Measurements from ENCODE around the gene THUMPD2. TPM values are rescaled to one million over a fixed set of nuclear protein-coding genes. Genes with fewer than 3 reads are reported as not detected.
"Not testable (repeated sequence)": the region's sequence is repeated elsewhere in the genome, so short reads cannot be mapped to it uniquely, and the experiment has no call there.

The THUMPD2 gene
- total RNA-seq (2014; rRNA removed; shearing (Covaris generic)): 5.9 and 8.0 TPM in 2 replicates

GRCh38 chr2:39778775-39779340 lies at the start of gene THUMPD2:
THUMPD2 (minus strand) TSS chr2:39779258; CDS start chr2:39779239, 19 bp downstream.
- peak; percentile 71 for DNase-seq (ENCODE audit: low spot score)

GRCh38 chr2:39821871-39822270 lies 42.8 kb upstream of the THUMPD2 start:
- no peak for DNase-seq (ENCODE audit: low spot score)

GRCh38 chr2:39816845-39817244 lies 37.8 kb upstream of the THUMPD2 start:
- DNase-seq (ENCODE audit: low spot score): no peak

- no peak for DNase-seq (ENCODE audit: low spot score)
These were observed 37.4 kb upstream of the THUMPD2 start for GRCh38 chr2:39816428-39816827.

- DNase-seq (ENCODE audit: low spot score): no peak
These were observed 27.0 kb upstream of the THUMPD2 start for GRCh38 chr2:39805936-39806608.

- DNase-seq (ENCODE audit: low spot score): no peak
These were observed 24.8 kb upstream of the THUMPD2 start for GRCh38 chr2:39803839-39804238.

GRCh38 chr2:39800752-39801151 lies 21.7 kb upstream of the THUMPD2 start:
- DNase-seq (ENCODE audit: low spot score): no peak

- DNase-seq (ENCODE audit: low spot score): no peak
These were observed 17.1 kb upstream of the THUMPD2 start for GRCh38 chr2:39796134-39796533.

- DNase-seq (ENCODE audit: low spot score): not testable (repeated sequence)
These were observed 11.3 kb upstream of the THUMPD2 start for GRCh38 chr2:39790216-39790818.

- no peak for DNase-seq (ENCODE audit: low spot score)
These were observed 8.9 kb upstream of the THUMPD2 start for GRCh38 chr2:39787950-39788349.

- no peak for DNase-seq (ENCODE audit: low spot score)
These were observed 7.9 kb upstream of the THUMPD2 start for GRCh38 chr2:39786761-39787522.

- DNase-seq (ENCODE audit: low spot score): no peak
These were observed 3.5 kb upstream of the THUMPD2 start for GRCh38 chr2:39782591-39782990.

GRCh38 chr2:39781697-39782096 lies 2.6 kb upstream of the THUMPD2 start:
- DNase-seq (ENCODE audit: low spot score): no peak

- no peak for DNase-seq (ENCODE audit: low spot score)
These were observed 2.0 kb upstream of the THUMPD2 start for GRCh38 chr2:39780825-39781600.

GRCh38 chr2:39779927-39780326 lies 869 bp upstream of the THUMPD2 start:
- no peak for DNase-seq (ENCODE audit: low spot score)

GRCh38 chr2:39779341-39779851 lies 338 bp upstream of the THUMPD2 start:
- no peak for DNase-seq (ENCODE audit: low spot score)

GRCh38 chr2:39778233-39778632 lies 825 bp downstream of the THUMPD2 start:
- no peak for DNase-seq (ENCODE audit: low spot score)

- DNase-seq (ENCODE audit: low spot score): no peak
These were observed 6.3 kb downstream of the THUMPD2 start for GRCh38 chr2:39772812-39773152.

- DNase-seq (ENCODE audit: low spot score): no peak
These were observed 6.8 kb downstream of the THUMPD2 start for GRCh38 chr2:39772086-39772811.

GRCh38 chr2:39762448-39762847 lies 16.6 kb downstream of the THUMPD2 start:
- DNase-seq (ENCODE audit: low spot score): no peak

GRCh38 chr2:39757156-39757555 lies 21.9 kb downstream of the THUMPD2 start:
- no peak for DNase-seq (ENCODE audit: low spot score)

Measured in HT-29 (cell line).